GM21529 (cell line): ENCODE measurements around the gene HAUS6.
"Not testable (repeated sequence)": the region's sequence is repeated elsewhere in the genome, so short reads cannot be mapped to it uniquely, and the experiment has no call there.

Experiments used
- ATAC-seq: cut with Tn5 transposase; IDR thresholded peaks from one replicate; pipeline ENCODE4 v1.9.1; 2021; ENCODE audit not compliant: unreplicated experiment

The HAUS6 gene

GRCh38 chr9:19048966-19049916 lies 53.5 kb downstream of the HAUS6 start, which contains the start of gene RRAGA:
Gene RRAGA (plus strand): TSS chr9:19049427. CDS start chr9:19049660, 233 bp downstream.
- ATAC-seq = peak; percentile 92

- ATAC-seq = no peak
Observed at GRCh38 chr9:19036611-19037010, 66.1 kb downstream of the HAUS6 start.

- ATAC-seq = no peak
Observed at GRCh38 chr9:19033015-19033414, 69.7 kb downstream of the HAUS6 start, which contains the start of gene SAXO1. Gene SAXO1 (minus strand): TSS chr9:19033209. CDS start chr9:19032908, 301 bp downstream.

GRCh38 chr9:19032406-19032805 lies 70.3 kb downstream of the HAUS6 start:
- no peak for ATAC-seq

GRCh38 chr9:19030899-19031298 lies 71.8 kb downstream of the HAUS6 start:
- peak; percentile 79 for ATAC-seq

- ATAC-seq = peak; percentile 63
Observed at GRCh38 chr9:19028835-19029451, 73.8 kb downstream of the HAUS6 start.

- ATAC-seq = no peak
Observed at GRCh38 chr9:19027825-19028224, 74.9 kb downstream of the HAUS6 start.

- no peak for ATAC-seq
Observed at GRCh38 chr9:19026375-19026774, 76.3 kb downstream of the HAUS6 start.

GRCh38 chr9:19023078-19023477 lies 79.6 kb downstream of the HAUS6 start:
- no peak for ATAC-seq

- ATAC-seq = peak; percentile 61
Observed at GRCh38 chr9:19022206-19022605, 80.5 kb downstream of the HAUS6 start.

GRCh38 chr9:19021649-19022048 lies 81.1 kb downstream of the HAUS6 start:
- ATAC-seq = not testable (repeated sequence)

- no peak for ATAC-seq
Observed at GRCh38 chr9:19020886-19021455, 81.7 kb downstream of the HAUS6 start.

GRCh38 chr9:19018201-19018600 lies 84.5 kb downstream of the HAUS6 start:
- ATAC-seq = no peak

- no peak for ATAC-seq
Observed at GRCh38 chr9:19009391-19009965, 93.2 kb downstream of the HAUS6 start.
